NCI-H2107 (cell line): ENCODE data around the gene FOXP1.

ENCODE experiments used
- DNase-seq: peaks from one replicate; lab custom pipeline; 2025; lab: John Stamatoyannopoulos, UW

Gene FOXP1

DNA sequence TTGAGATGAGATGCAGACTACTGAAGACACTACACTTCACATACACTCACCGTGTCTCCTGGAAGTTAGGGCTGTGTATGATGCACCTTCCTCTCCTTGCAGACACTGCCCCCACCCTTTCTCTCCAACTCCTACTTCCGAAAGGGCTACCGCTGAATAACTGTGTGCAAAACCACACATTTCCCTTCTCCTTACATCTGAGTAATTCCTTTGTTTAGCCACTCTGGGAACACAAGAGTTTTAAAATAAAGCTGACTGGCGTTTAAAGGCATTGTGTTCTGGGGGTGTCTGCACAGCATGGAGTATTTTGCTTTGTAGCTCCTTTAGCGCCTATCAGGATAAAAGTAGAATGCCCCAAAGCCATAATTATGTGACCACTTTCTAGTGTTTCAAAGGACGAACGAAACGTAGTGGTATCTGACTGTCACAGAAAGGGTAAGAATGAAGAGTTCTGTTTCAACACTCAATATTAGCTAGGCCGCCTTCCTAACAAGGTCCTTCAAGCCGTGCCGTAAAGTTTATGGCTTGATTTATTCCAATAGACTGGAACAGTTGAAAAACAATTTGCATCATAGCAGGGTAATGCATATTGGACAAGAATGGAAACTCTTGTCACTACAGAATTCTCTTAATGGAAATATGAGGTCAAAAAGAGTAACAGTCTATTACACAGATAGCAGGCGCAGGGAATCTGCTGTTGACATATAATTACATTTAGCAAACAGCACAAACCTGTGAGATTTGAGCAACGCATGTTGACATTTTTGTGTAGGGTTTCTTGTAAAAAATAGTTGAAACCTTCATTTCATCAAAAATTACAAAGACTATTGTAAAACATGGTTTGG lies 619.9 kb downstream of the FOXP1 start:
- DNase-seq, result no peak

DNA sequence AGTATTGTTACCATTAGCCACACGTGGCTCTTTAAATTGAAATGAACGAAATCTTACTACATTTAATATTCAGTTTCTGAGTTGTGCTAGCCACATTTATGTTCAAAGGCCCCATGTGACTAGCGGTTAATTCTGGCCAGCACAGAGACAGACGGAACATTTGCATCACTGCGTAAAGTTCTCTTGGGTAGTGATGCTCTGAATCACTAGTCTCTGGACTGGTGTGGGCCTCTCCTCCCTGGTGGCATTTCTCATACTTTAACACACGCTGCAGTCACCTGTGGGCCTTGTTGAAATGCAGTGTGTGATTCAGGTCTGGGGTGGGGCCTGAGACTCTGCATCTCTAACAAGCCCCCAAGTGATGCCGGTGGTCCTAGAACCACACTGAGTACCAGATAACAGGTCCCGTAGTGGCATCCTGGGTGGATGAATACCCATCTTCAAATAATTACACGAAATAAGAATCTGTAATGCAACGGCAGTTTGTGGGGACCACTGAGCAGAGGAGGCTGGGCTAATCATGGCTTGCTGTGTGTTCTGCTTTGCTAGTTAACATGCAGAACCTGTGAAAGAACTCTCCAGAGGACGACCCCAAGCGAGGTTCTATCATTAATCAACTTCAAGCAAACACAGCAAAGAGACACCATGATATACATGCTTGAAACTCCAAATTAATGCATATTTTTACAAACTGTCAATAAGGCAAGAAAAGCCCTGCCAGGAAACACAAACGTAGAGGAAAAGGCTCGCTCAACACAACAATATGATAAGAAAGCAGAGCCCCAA lies 623.8 kb downstream of the FOXP1 start:
- DNase-seq, result no peak

DNA sequence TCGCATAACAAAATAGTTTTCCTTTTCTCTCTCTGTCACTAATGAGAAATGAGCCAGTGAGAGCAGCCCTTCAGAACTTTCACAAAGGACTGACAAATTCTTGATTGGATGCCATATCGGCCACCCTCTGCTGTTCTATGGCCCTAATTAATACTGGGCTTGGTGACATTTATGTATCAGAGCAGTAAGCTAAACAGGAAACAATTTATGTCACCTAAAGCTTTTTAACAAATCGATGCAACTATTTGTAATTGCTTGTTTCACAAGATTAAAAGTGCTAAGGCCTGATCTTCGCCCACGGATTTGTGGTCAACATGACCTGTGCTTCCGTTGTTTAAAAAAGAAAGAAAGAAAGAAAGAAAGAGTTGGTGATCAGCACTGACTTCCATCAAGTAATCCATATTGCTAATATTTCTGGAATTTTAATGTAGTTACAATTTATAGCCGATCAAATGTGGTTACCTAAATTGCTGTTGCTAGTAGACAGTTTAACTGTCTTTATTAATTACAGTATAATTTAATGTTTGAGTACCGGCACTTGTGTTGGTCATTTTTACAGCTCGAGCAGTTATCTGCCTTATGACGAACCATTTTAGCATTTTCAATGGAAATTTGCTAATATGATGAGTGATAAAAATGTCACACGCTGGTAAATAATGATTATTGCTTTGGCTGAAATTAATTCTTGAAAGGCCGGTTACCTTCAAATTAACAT lies 631.3 kb downstream of the FOXP1 start:
- DNase-seq, result no peak

DNA sequence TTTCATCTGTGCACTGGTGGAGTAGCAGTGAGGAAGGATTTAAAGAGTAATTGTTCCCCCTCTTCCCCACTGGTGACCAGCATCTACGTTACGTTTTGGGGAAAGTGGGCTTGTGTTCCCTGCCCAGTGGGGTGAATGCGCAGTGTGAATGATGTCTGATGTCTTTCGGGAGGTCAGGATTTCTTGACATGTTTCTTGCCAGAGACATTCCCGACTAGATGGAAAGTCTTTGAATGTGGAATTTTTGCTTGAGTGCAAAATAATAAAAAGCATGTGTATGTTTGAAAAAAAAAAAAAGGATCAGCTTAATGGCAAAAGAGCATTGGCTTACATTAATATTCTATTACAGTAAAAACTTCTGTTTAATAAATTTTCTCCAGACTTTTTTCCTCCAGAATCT lies 632.2 kb downstream of the FOXP1 start:
- DNase-seq, result no peak

DNA sequence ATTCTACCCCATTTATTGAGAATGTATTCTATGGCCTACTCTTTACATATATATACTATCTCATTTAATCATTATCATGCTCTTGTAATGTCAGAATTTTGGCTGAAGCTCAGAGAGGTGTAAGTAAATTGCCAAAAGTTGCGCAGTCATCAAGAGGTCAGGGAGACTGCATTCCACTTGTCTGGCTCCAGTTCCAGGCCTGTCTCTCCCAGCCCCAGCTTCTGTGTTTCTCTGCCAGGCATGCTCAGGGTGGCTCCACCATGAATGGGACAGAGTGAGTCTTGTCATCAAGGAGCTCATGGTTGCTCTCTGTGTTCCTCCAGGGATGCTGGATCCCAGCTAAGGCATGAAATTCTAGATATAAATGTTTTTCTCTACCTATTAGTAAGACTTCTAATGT lies 635.9 kb downstream of the FOXP1 start:
- no peak for DNase-seq

DNA sequence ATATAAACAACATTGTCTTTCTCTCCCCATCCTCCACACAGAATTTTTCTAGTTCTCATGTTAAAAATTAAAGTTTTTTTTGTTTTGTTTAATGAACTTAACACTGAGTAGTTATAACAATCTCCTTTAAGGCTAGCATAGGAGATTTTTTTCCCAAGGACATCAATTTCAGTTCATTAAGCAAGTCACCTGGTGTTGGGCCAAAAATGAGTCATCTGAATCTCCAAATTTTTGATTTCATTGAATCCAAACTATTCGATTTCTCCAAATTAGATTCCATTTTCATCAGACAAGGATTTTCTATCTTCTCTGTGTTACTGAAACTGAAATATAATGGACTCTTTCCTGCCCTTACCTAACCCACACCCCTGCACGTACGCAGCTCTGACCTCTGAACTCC lies 639.6 kb downstream of the FOXP1 start:
- DNase-seq, result no peak

DNA sequence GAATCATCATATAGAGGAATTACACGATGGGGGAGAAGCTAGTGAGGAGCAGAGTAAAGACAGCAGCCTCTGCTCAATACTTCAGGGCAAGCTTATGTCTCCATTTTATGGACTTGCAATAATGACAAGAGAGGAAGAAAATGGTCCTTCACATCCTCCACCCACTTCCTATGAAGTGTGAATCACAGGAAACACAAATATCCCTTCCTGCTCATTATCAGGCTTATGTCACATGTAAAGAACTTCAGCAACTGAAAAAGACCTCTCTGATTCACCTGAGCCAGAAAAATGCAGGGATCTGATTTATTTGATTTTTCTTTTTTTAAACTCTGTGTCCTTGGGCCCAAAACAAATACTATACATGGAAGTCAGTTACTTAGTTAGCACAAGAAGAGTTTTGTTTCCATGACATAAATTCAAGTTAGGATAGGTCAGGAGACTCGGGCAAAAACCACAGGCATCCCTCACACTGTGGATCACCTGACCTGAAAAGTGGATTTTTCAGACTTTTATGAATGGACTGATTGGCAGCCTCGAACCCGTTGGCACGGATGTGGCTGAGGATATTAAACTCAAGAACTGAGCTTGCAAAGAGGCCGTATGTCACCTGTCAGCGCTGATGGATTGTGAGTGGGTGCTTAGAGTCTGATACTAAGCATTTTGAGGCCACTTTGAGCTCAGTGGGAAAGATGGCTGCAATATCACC lies 650.3 kb downstream of the FOXP1 start:
- DNase-seq, result no peak

DNA sequence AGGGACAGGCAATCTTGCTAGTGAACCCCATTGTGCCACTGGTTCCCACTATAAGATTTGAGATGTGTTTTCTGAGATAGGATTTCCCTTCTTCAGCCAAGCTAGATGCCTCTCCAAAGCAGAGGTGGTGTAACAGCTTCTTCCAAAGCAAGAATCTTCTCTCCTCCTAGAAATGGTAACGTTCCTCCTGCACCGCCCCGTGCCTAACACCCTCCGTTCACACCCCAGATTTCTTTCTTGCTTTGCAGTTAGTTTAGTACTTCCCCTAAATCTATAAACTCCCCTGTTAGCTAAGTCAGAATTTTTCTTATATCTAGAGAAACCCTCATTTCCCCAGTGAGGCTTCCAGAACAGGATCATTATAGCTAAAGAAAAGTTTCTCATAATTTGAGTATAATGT lies 653.5 kb downstream of the FOXP1 start:
- DNase-seq, result no peak

DNA sequence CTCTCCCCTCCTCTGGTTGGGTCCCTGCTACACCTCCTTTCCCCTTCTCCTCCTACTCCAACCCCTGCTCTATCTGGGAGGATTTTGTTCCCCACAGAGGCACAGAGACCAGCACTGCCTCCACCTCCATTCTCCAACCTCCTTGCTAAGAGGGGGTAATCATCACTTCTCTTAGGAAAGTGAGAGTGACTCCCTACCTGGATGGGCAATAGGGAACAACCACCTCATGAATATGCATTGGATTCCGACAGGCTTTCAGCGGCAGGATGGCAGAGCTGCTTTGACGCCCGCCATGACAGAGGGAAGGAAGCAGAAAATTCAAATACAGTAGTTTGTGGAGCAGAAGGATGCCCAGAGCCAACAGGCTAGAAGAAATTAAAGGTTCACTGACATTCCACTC lies 656.3 kb downstream of the FOXP1 start:
- DNase-seq, result no peak

DNA sequence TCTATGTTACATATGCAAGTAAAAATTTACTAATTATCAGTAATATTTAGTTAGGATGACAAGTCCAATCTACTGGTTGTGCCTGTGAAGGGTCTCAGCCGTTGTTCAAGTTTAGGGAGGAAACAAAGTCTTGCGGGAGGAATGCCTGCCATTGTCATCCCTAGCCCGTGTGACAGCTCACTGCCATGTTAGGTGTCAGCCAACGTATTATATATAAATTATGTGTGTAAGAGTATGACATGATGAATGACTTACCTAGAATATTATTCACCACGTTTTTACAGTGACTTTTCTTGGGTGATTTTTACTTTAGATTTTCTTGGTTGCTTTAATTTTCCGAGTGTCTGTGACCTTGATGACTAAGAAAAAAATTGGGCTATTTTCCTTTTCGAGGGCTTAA lies 656.7 kb downstream of the FOXP1 start:
- no peak for DNase-seq

DNA sequence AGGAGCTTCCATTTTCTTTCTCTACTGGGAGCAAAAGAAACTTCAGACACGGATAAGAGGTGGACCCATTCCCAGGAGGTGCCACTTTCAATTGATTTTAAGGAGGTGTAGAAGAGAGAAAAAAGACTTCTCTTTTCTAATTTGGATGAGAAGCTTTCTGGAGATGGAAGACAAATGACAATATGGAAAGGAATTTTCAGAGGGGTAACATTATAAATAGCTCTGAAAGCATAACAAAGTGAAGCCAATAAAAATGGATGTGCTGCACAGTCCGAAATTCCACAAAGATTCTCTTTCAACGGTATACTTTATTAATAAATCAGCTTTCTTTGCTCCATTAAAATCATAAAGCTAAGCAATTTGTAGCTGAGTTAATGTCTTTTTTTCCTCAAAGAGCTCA lies 663.9 kb downstream of the FOXP1 start:
- no peak for DNase-seq

DNA sequence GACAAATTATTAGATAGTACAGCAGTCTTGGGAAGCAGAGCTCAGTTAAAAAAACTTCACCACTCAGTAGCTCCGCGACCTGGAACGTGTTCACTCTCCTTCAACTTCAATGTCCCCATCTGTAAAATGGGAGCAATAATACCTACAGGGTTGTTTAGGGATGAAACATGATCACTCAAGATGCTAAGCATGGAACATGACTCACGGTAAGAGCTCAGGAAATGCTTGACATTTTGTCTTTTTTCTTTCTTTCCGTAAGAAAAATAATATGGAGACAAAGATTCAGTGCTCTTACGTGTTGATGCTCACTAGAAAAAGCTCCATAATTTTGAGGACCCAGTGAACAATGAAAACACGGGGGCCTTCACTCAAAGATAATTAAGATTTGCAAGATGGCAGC lies 664.4 kb downstream of the FOXP1 start:
- DNase-seq, result no peak

DNA sequence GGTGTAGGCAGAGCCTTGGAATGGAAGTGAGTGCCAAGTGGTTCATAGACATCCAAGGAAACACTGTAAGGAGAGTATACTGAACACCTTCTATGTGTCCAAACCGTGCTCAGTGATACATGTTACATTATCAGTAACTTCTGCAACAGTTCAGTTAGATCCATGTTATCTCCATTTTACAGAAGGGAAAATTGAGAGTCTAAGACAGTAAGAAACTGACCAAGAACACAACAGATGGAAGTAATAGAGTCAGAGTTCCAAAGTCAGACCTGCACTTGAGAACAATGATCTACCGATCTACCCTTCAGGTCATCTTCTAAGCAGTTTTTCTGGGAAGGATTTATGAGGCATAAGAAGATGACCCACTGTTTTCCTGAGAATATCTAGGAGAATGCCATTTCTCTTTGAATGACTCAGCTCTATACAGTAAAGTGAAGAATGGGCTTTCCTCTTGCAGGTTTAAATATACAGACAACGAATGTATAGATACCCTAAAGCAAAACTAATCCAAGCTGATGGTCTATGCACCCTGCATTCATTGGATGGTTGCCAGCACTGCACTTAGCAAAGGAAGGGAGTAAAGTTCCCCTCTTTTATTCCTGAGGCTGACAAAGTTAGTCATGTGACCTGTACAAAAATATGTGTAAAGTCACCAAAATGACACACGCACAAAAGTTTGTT lies 667.0 kb downstream of the FOXP1 start:
- no peak for DNase-seq

DNA sequence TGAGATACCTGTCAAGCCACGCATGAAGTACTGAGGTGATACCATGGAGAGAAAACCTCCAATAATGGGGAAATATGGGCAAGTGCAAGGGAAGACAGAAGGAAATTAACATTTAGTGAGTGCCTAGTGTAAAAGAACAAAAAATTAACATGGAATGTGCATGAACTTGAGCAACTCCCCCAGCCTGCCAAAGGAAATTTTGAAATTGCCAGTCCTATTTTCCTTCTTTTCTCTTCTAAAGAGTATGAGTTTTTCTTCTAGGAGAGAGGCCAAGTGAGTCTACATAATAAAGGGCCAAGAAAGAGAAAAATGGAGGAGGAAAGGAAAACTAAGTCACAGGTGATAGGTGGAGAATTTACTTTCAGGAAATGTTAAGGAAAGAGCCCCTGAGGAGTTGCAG lies 668.7 kb downstream of the FOXP1 start:
- no peak for DNase-seq

DNA sequence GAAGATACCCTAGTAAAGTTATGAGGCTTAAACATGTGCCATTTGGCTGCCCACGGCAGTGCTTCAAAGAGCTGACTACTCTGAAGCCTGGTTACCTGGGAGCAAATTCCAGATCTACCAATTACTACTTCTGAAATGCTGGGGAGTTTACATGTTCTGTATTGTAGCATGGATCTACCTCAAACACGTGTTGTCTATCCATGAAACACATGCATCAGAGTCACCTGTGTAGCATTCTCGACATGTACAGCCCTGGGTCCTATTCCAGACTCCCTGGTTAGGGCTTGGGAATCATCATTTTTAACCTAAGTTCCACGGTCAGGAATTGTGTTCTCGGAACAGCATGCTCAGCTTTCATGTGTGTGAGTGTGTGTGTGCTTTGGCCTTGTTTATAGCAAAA lies 671.8 kb downstream of the FOXP1 start:
- no peak for DNase-seq

DNA sequence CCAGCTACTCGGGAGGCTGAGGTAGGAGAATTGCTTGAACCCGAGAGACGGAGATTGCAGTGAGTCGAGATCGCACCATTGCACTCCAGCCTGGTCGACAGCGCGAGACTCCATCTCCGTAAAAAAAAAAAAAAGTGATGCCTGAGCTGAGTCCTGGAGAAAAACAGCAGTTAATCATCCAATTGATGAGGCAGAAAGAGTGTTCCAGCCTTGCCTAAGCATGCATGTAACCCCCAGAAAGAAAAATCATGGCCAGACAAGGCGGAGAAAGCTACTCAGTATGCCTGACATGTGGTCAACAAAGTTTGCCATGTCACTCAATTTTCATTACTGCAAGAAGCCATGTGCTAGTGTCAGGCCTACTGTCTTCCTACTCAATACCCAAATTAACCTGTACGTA lies 678.0 kb downstream of the FOXP1 start:
- no peak for DNase-seq
